Skeletal muscle tissue (tissue), 4 donors: ENCODE data around the gene MAP3K6. TPM values are rescaled to one million over a fixed set of nuclear protein-coding genes. Genes with fewer than 3 reads are reported as not detected.
"Not testable (repeated sequence)": the region's sequence is repeated elsewhere in the genome, so short reads cannot be mapped to it uniquely, and the experiment has no call there.

Experiments
- H3K27ac ChIP-seq: one replicate; pipeline ENCODE4 v1.7.0; 2013; ENCODE audit warnings: mild to moderate bottlenecking, low read depth, low read length, inconsistent platforms
- H3K27me3 ChIP-seq, 3 donors: one replicate each; pipeline ENCODE4 v1.7.0; 2013; ENCODE audit warnings: low read length in 3 of 3; ENCODE audit not compliant: control insufficient read depth in 3 of 3, insufficient read depth in 3 of 3
- H3K36me3 ChIP-seq, 3 donors: one replicate each; pipeline ENCODE4 v1.7.0; 2013; ENCODE audit warnings: low read length in 3 of 3; ENCODE audit not compliant: control insufficient read depth in 3 of 3, insufficient read depth in 3 of 3
- H3K4me1 ChIP-seq, 3 donors: one replicate each; pipeline ENCODE4 v1.7.0; 2013; ENCODE audit warnings: low read length in 3 of 3, mild to moderate bottlenecking in 3 of 3; ENCODE audit not compliant: control insufficient read depth in 3 of 3, insufficient read depth in 3 of 3
- H3K4me3 ChIP-seq, 3 donors: one replicate each; pipeline ENCODE4 v1.7.0; 2013; ENCODE audit warnings: low read length in 3 of 3
- H3K9ac ChIP-seq, 3 donors: one replicate each; pipeline ENCODE4 v1.7.0; 2013; ENCODE audit warnings: low read length in 3 of 3, mild to moderate bottlenecking in 3 of 3, moderate library complexity in 2 of 3, low read depth in 1 of 3
- H3K9me3 ChIP-seq, 3 donors: one replicate each; pipeline ENCODE4 v1.7.0; 2013; ENCODE audit warnings: low read length in 3 of 3; ENCODE audit not compliant: control insufficient read depth in 3 of 3
- total RNA-seq: library from RNA; depleted of rRNA; stranded (reverse); fragments of >200 nt; gene quantifications from one replicate; pipeline ENCODE4 v1.2.3, GENCODE V29; 2014
- donor health status: Osteomylitis.

Gene MAP3K6
- total RNA-seq, 1 donor from 2014 or later: 4.2 TPM

GRCh38 chr1:27391511-27392095 lies 24.8 kb upstream of the MAP3K6 start:
- Histone ChIP-seq H3K9ac (peak overlapping the region in 2 of 3 donors; percentile 51 to 81), H3K27ac (no peak overlapping the region), H3K4me1 (peaks cover 17 to 27% (median 17%) of the 10 kb centered on the region in 3 donors), H3K4me3 (peak overlapping the region; percentile 11 to 73 (median 60)), H3K9me3 (no peaks in the 10 kb centered on the region), H3K36me3 (no peaks in the 10 kb centered on the region), H3K27me3 (no peaks in the 10 kb centered on the region)

GRCh38 chr1:27388337-27389005 lies 21.7 kb upstream of the MAP3K6 start:
- peak overlapping the region in 1 of 3 donors; percentile 40 for H3K9ac ChIP-seq
- peaks cover 17 to 19% (median 17%) of the 10 kb centered on the region in 3 donors for H3K4me1 ChIP-seq
- no peaks in the 10 kb centered on the region for H3K36me3 ChIP-seq
- no peak overlapping the region for H3K4me3 ChIP-seq
- no peaks in the 10 kb centered on the region for H3K9me3 ChIP-seq
- no peak overlapping the region for H3K27ac ChIP-seq
- peaks cover 0 to 2% (median 0%) of the 10 kb centered on the region in 3 donors for H3K27me3 ChIP-seq

- H3K9me3 ChIP-seq, H3K27ac ChIP-seq, H3K4me3 ChIP-seq, H3K36me3 ChIP-seq, H3K9ac ChIP-seq, H3K27me3 ChIP-seq: not testable (repeated sequence)
- H3K4me1 ChIP-seq: peaks cover 12 to 16% (median 13%) of the 10 kb centered on the region in 3 donors
These were observed 18.0 kb upstream of the MAP3K6 start for GRCh38 chr1:27384797-27385196.

GRCh38 chr1:27383661-27384060 lies 16.9 kb upstream of the MAP3K6 start:
- Histone ChIP-seq H3K36me3 (no peaks in the 10 kb centered on the region), H3K27ac (no peak overlapping the region)

GRCh38 chr1:27383039-27383605 lies 16.4 kb upstream of the MAP3K6 start, which contains the start of gene CD164L2:
TSS of gene CD164L2 (minus strand) at chr1:27383333. CDS start at chr1:27383239, 94 bp downstream.
- H3K36me3 ChIP-seq: no peaks in the 10 kb centered on the region
- no peak within 1 kb of the TSS for H3K4me3 ChIP-seq
- no peak within 1 kb of the TSS for H3K27ac ChIP-seq
- H3K4me1 ChIP-seq: peaks cover 12 to 13% (median 13%) of the 10 kb centered on the region in 3 donors
- no peak within 1 kb of the TSS for H3K9ac ChIP-seq
- H3K9me3 ChIP-seq: no peaks in the 10 kb centered on the region
- peaks cover 0 to 4% (median 3%) of the 10 kb centered on the region in 3 donors for H3K27me3 ChIP-seq

More at GRCh38 chr1:27383661-27384060, 16.9 kb upstream of the MAP3K6 start:
- Histone ChIP-seq H3K9me3 (no peaks in the 10 kb centered on the region), H3K27me3 (peaks cover 0 to 4% (median 3%) of the 10 kb centered on the region in 3 donors), H3K4me3 (no peak overlapping the region), H3K9ac (no peak overlapping the region), H3K4me1 (peaks cover 12 to 15% (median 13%) of the 10 kb centered on the region in 3 donors)

- Histone ChIP-seq H3K36me3 (no peaks in the 10 kb centered on the region), H3K27ac (no peak overlapping the region), H3K4me1 (peaks cover 12 to 15% (median 13%) of the 10 kb centered on the region in 3 donors), H3K4me3 (no peak overlapping the region), H3K9ac (no peak overlapping the region), H3K9me3 (no peaks in the 10 kb centered on the region), H3K27me3 (peaks cover 0 to 4% (median 3%) of the 10 kb centered on the region in 3 donors)
These were observed 15.4 kb upstream of the MAP3K6 start for GRCh38 chr1:27381969-27382762.

- no peak overlapping the region for H3K4me3 ChIP-seq
- no peak overlapping the region for H3K27ac ChIP-seq
- H3K9ac ChIP-seq: peak overlapping the region in 1 of 3 donors; percentile 19
- H3K36me3 ChIP-seq: no peaks in the 10 kb centered on the region
- H3K27me3 ChIP-seq: peaks cover 0 to 4% (median 3%) of the 10 kb centered on the region in 3 donors
- peaks cover 12 to 15% (median 13%) of the 10 kb centered on the region in 3 donors for H3K4me1 ChIP-seq
- H3K9me3 ChIP-seq: no peaks in the 10 kb centered on the region
These were observed 14.3 kb upstream of the MAP3K6 start for GRCh38 chr1:27380766-27381733.

- H3K9me3 ChIP-seq: no peaks in the 10 kb centered on the region
- H3K4me3 ChIP-seq: no peak overlapping the region
- H3K27ac ChIP-seq: no peak overlapping the region
- H3K4me1 ChIP-seq: peaks cover 12 to 17% (median 13%) of the 10 kb centered on the region in 3 donors
- peaks cover 0 to 4% (median 3%) of the 10 kb centered on the region in 3 donors for H3K27me3 ChIP-seq
- no peaks in the 10 kb centered on the region for H3K36me3 ChIP-seq
- peak overlapping the region in 1 of 3 donors; percentile 33 for H3K9ac ChIP-seq
These were observed 13.5 kb upstream of the MAP3K6 start for GRCh38 chr1:27380224-27380623.
